Activated B cell treated with CpG ODN at 0.5 μM for 24 hours (primary cell): Measurements from ENCODE around the gene ZIK1. TPM values are rescaled to one million over a fixed set of nuclear protein-coding genes. Genes with fewer than 3 reads are reported as not detected.

Source experiments
- ATAC-seq: fragments of 200-7000 bp; cut with Tn5 transposase; one replicate; pipeline ENCODE4 v1.10.0; 2021; ENCODE audit warnings: low read depth, mild to moderate bottlenecking, moderate library complexity
- CTCF ChIA-PET: fragments of 350-600 bp; sonication (Branson Sonifier 250); formaldehyde crosslinking; loops from one replicate; lab custom pipeline; 2021; ENCODE audit warnings: antibody characterized with exemption; lab: Charles Lee
- POLR2A ChIA-PET: fragments of 350-600 bp; sonication (Branson Sonifier 250); formaldehyde crosslinking; loops from one replicate; lab custom pipeline; 2021; ENCODE audit warnings: antibody characterized with exemption; lab: Charles Lee
- DNase-seq: peaks from one replicate; pipeline ENCODE4 v3.0.0; 2022
- H3K27ac Mint-ChIP-seq: one replicate; pipeline ENCODE4 v1.8.0; 2020; ENCODE audit warnings: mixed read lengths
- H3K27me3 Mint-ChIP-seq: one replicate; pipeline ENCODE4 v1.8.0; 2021; ENCODE audit warnings: mixed read lengths
- H3K36me3 Mint-ChIP-seq: one replicate; pipeline ENCODE4 v1.8.0; 2021; ENCODE audit warnings: low read depth, mixed read lengths
- H3K4me1 Mint-ChIP-seq: one replicate; pipeline ENCODE4 v1.8.0; 2021; ENCODE audit warnings: mixed read lengths
- H3K4me3 Mint-ChIP-seq: one replicate; pipeline ENCODE4 v1.8.0; 2020; ENCODE audit warnings: mild to moderate bottlenecking, mixed read lengths
- H3K9me3 Mint-ChIP-seq: one replicate; pipeline ENCODE4 v1.8.0; 2020; ENCODE audit warnings: mixed read lengths
- CTCF ChIP-seq: fragments of 200-600 bp; IDR thresholded peaks from one replicate; pipeline ENCODE4 v1.8.0; 2022; ENCODE audit warnings: antibody characterized with exemption, mild to moderate bottlenecking
- intact Hi-C: fragments of 100-400 bp; cut with micrococcal nuclease; formaldehyde crosslinking; loops from one replicate; pipeline ENCODE4 v1.15.1; 2024
- total RNA-seq: library from RNA; stranded (reverse); gene quantifications from 2 replicates; pipeline ENCODE4 v1.2.3, GENCODE V29; 2022

Gene ZIK1
- total RNA-seq, 1 donor from 2014 or later: 18.1 TPM

- peaks cover 26% of the 10 kb centered on the region for H3K9me3 Mint-ChIP-seq
- DNase-seq: peak; percentile 77
- peak; percentile 98 for ATAC-seq
- peaks cover 4% of the 10 kb centered on the region for H3K27me3 Mint-ChIP-seq
- CTCF ChIA-PET: no interaction called here
- intact Hi-C loops: loop anchor here (1.0 kb wide), 5 partner anchors 14 to 41 kb away; partner anchors contain the start of genes ZIK1, ZNF134, ZNF211 and ZNF550
- H3K4me1 Mint-ChIP-seq: peaks cover 19% of the 10 kb centered on the region
- H3K27ac Mint-ChIP-seq: peak within 1 kb of the TSS; percentile 84
- POLR2A ChIA-PET: interaction anchor here (0.7 to 1.1 kb wide), 2 partner anchors 12 to 14 kb away, joined by 3 read pairs; partner anchors contain the start of gene ZNF134
- peaks cover 25% of the 10 kb centered on the region for H3K36me3 Mint-ChIP-seq
- no peak for TF ChIP-seq CTCF
- peak within 1 kb of the TSS; percentile 90 for H3K4me3 Mint-ChIP-seq
Observed at GRCh38 chr19:57599761-57600383, 15.9 kb downstream of the ZIK1 start, which contains the start of gene ZNF530. Gene ZNF530, plus strand, starts transcription at chr19:57599885. Its CDS starts 4,461 bp downstream, at chr19:57604346.

- Mint-ChIP-seq H3K9me3 (peaks cover 23% of the 10 kb centered on the region), H3K27me3 (no peaks in the 10 kb centered on the region), H3K4me1 (no peaks in the 10 kb centered on the region), H3K27ac (no peak overlapping the region), H3K4me3 (no peak overlapping the region), H3K36me3 (peaks cover 51% of the 10 kb centered on the region)
- CTCF ChIA-PET: no interaction called here
- POLR2A ChIA-PET: no interaction called here
- no peak for TF ChIP-seq CTCF
- ATAC-seq (no peak), DNase-seq (no peak)
- intact Hi-C loops: no loop called here
Observed at GRCh38 chr19:57606931-57607330, 23.0 kb downstream of the ZIK1 start.

GRCh38 chr19:57611113-57611512 is 27.2 kb downstream of the ZIK1 start:
- no peaks in the 10 kb centered on the region for H3K27me3 Mint-ChIP-seq
- H3K27ac Mint-ChIP-seq: no peak overlapping the region
- H3K36me3 Mint-ChIP-seq: peaks cover 38% of the 10 kb centered on the region
- DNase-seq: no peak
- intact Hi-C loops: no loop called here
- ChIA-PET POLR2A (no interaction called here), CTCF (no interaction called here)
- no peak for TF ChIP-seq CTCF
- peaks cover 18% of the 10 kb centered on the region for H3K9me3 Mint-ChIP-seq
- H3K4me3 Mint-ChIP-seq: no peak overlapping the region
- peaks cover 22% of the 10 kb centered on the region for H3K4me1 Mint-ChIP-seq
- no peak for ATAC-seq

- peak; percentile 99 for ATAC-seq
- Mint-ChIP-seq H3K4me3 (peak within 1 kb of the TSS; percentile 93), H3K27ac (peak within 1 kb of the TSS; percentile 78), H3K9me3 (peaks cover 36% of the 10 kb centered on the region), H3K4me1 (peaks cover 39% of the 10 kb centered on the region), H3K27me3 (no peaks in the 10 kb centered on the region), H3K36me3 (peaks cover 50% of the 10 kb centered on the region)
- ChIA-PET POLR2A (interaction anchor here (0.5 to 2.0 kb wide), 15 partner anchors 9 to 910 kb away, joined by 3 to 20 read pairs (median 4); partner anchors contain the start of genes ZIK1, ZNF154, ZNF211 and ZNF416), CTCF (no interaction called here)
- intact Hi-C loops: loop anchor here (1.0 kb wide), 6 partner anchors 15 to 321 kb away; partner anchors contain the start of genes ZIK1, ZNF211, ZNF416 and ZNF418
- peak; percentile 82 for DNase-seq
- no peak for TF ChIP-seq CTCF
Observed at GRCh38 chr19:57613941-57614743, 30.2 kb downstream of the ZIK1 start, which contains the start of gene ZNF134. Gene ZNF134, plus strand, starts transcription at chr19:57614242. Its CDS starts 5,227 bp downstream, at chr19:57619469.
